ENCODE results near the gene NOD2.

- TF ChIP-seq CTCF (conservative IDR thresholded peaks at IDR 0.05; ENCODE audit: low read depth, low read length) (no peak), EZH2phosphoT487 (IDR thresholded peaks at IDR 0.05; ENCODE audit: borderline replicate concordance, low read length) (no peak), EZH2 (IDR thresholded peaks at IDR 0.05; ENCODE audit: low read length, unreplicated experiment) (no peak)
Measured at GRCh38 chr16:50744881-50745280, 51.5 kb downstream of the NOD2 start.

Data from PC-3 (cell line).